Activated CD4-positive, alpha-beta T cell treated with anti-CD3 and anti-CD28 coated beads for 48 hours (primary cell): ENCODE results near the gene SMARCC1.

Experiments used
- DNase-seq: peaks from one replicate; pipeline ENCODE4 v3.0.0-alpha.2; 2020

The SMARCC1 gene

DNA sequence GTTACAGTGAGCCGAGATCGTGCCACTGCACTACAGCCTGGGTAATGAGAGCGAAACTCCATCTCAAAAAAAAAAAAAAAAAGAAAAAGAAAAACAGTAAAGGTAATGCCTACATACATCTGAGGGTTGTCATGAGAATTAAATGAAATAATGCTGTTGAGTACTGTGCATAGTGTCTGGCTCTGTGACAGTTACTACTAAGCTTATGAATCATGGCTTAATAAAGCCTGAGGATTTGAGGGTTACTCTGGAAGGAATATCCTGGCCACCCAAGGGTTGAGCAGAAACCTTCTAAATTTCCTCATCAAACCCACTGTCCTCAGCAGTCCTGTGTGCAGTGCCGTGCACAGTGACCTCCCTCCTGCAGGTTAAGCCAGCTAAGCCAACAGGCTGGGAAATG, 241.4 kb downstream of the SMARCC1 start:
- DNase-seq: no peak

DNA sequence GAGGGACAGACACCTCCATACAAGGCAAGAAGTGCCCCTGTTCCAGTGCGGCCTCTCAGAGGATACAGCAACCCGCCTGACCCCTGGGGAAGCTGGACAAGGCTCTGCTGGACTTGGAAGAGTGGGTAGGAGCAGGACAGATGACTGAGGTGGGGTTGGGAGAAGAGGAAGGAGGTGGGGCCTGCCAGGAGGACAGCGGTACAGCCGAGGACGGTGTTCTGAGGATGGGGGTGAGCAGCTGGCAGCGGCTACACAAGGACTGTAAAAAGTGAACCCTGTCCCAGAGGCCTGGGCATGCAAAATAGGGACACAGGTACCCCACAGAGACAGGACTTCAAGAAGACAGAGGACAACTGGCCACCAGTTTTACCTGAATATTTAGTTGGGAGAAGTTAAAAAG, 244.7 kb downstream of the SMARCC1 start:
- no peak for DNase-seq

DNA sequence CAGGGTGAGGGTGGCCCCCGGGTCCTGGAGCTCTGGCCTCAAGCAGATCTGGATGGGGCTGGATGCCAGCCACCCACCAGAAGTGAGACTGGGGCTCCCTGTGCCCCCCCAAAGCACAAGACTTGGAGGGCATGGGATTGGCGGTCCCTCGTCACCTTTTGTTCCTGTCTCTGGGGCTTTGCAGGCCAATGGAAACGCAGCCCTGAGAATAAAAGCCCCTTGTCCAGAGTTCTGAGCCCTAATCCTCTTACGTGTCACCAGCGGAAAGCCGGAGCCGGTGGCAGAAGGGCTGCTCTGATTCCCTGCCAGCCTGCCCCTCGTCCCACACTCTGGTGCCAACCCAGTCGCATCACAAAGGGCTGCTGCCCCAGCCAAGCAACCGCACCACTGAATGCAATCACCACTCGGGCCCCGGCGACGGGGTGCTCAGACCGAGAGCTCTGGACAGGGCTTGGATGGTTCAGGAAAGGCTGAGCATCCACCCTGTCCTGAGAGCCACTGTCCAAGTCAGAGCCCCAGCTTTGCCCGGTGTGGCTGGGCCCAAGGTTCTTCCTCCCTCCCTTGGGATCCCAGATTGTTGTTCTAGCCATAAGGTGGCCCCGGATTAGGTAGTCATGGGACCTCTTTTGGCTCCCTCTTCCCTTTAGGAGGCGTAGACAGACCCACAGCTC, 245.3 kb downstream of the SMARCC1 start:
- DNase-seq: no peak
